K562 (cell line): ENCODE measurements around the gene MAPK4. TPM values are rescaled to one million over a fixed set of nuclear protein-coding genes. Genes with fewer than 3 reads are reported as not detected.

Experiments
- U2AF1 ChIP-seq: fragments of 200-400 bp; formaldehyde crosslinking; optimal IDR thresholded peaks from 2 replicates; pipeline ENCODE3; 2017; ENCODE audit warnings: mild to moderate bottlenecking, low read depth, low read length, moderate library complexity
- polyA plus RNA-seq, 8 experiments: library from polyadenylated mRNA; depleted of rRNA in 4 of 8; stranded (reverse) in 5 of 8; unstranded in 3 of 8; fragments of >200 nt; fragmentation: Nextera tagmentation in 2 of 8; fragmentation: Illumina TruSeq in 1 of 8; extraction: Ambion mirVana in 2 of 8; extraction: Trizol in 1 of 8; gene quantifications; 2 replicates each; pipeline versions ENCODE4 v1.2.1 to v1.2.3, GENCODE V29; 2011 to 2014; ENCODE audit warnings: inconsistent platforms in 1 of 8, missing spikeins in 1 of 8
- total RNA-seq, 7 experiments: library from RNA; depleted of rRNA in 6 of 7; stranded (reverse); fragments of >200 nt in 6 of 7; fragmentation: Illumina TruSeq in 2 of 7; extraction: Trizol in 2 of 7; gene quantifications; 2 replicates each; pipeline versions ENCODE4 v1.2.1 to v1.2.3, GENCODE V29; 2011 to 2021; ENCODE audit warnings: low replicate concordance in 1 of 7
- TF ChIP-seq, protein P1 (sequence below): sonication (generic); formaldehyde crosslinking; IDR thresholded peaks from 2 replicates; pipeline ENCODE4 v1.4.0; 2020; ENCODE audit warnings: mild to moderate bottlenecking, missing genetic modification reagents
- TF ChIP-seq, protein P2 (sequence below): fragments of 250-450 bp; sonication (Bioruptor Pico); IDR thresholded peaks from 2 replicates; pipeline ENCODE4 v1.4.0; 2020

Gene MAPK4
- total and polyA plus RNA-seq, 9 of the 15 experiments (the other 6 are each of a cell fraction or from before 2014, with no cell fraction given) = not detected

DNA sequence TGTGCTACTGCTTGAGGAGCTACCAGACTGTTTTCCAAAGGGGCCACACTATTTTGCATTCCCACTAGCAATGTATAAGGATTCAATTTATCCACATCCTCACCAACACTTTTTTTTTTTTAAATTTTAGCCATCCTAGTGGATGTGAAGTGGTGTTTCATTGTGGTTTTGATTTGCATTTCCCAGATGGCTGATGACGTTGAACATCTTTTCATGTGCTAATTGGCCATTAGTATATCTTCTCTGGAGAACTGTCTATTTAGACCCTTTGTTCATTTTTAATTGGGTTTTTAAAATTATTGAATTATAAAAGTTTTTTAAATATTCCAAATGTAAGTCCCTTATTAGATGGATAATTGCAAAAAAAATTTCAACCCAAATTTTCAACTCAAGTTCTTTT is 121.1 kb downstream of the MAPK4 start (continued):
- TF ChIP-seq U2AF1 = no peak
- TF ChIP-seq, protein P1, sequence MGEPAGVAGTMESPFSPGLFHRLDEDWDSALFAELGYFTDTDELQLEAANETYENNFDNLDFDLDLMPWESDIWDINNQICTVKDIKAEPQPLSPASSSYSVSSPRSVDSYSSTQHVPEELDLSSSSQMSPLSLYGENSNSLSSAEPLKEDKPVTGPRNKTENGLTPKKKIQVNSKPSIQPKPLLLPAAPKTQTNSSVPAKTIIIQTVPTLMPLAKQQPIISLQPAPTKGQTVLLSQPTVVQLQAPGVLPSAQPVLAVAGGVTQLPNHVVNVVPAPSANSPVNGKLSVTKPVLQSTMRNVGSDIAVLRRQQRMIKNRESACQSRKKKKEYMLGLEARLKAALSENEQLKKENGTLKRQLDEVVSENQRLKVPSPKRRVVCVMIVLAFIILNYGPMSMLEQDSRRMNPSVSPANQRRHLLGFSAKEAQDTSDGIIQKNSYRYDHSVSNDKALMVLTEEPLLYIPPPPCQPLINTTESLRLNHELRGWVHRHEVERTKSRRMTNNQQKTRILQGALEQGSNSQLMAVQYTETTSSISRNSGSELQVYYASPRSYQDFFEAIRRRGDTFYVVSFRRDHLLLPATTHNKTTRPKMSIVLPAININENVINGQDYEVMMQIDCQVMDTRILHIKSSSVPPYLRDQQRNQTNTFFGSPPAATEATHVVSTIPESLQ (CRISPR knock-in tag) = no peak
- TF ChIP-seq, protein P2, sequence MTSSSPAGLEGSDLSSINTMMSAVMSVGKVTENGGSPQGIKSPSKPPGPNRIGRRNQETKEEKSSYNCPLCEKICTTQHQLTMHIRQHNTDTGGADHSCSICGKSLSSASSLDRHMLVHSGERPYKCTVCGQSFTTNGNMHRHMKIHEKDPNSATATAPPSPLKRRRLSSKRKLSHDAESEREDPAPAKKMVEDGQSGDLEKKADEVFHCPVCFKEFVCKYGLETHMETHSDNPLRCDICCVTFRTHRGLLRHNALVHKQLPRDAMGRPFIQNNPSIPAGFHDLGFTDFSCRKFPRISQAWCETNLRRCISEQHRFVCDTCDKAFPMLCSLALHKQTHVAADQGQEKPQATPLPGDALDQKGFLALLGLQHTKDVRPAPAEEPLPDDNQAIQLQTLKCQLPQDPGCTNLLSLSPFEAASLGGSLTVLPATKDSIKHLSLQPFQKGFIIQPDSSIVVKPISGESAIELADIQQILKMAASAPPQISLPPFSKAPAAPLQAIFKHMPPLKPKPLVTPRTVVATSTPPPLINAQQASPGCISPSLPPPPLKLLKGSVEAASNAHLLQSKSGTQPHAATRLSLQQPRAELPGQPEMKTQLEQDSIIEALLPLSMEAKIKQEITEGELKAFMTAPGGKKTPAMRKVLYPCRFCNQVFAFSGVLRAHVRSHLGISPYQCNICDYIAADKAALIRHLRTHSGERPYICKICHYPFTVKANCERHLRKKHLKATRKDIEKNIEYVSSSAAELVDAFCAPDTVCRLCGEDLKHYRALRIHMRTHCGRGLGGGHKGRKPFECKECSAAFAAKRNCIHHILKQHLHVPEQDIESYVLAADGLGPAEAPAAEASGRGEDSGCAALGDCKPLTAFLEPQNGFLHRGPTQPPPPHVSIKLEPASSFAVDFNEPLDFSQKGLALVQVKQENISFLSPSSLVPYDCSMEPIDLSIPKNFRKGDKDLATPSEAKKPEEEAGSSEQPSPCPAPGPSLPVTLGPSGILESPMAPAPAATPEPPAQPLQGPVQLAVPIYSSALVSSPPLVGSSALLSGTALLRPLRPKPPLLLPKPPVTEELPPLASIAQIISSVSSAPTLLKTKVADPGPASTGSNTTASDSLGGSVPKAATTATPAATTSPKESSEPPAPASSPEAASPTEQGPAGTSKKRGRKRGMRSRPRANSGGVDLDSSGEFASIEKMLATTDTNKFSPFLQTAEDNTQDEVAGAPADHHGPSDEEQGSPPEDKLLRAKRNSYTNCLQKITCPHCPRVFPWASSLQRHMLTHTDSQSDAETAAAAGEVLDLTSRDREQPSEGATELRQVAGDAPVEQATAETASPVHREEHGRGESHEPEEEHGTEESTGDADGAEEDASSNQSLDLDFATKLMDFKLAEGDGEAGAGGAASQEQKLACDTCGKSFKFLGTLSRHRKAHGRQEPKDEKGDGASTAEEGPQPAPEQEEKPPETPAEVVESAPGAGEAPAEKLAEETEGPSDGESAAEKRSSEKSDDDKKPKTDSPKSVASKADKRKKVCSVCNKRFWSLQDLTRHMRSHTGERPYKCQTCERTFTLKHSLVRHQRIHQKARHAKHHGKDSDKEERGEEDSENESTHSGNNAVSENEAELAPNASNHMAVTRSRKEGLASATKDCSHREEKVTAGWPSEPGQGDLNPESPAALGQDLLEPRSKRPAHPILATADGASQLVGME (CRISPR knock-in tag) = no peak
